HEK293T (cell line): ENCODE measurements around the gene MYO7B.

Experiments used
- ARNT ChIP-seq: fragments of 450-650 bp; IDR thresholded peaks from 2 replicates; pipeline ENCODE4 v1.6.1; 2017; ENCODE audit warnings: mild to moderate bottlenecking
- BHLHE40 ChIP-seq: fragments of 450-650 bp; IDR thresholded peaks from 2 replicates; pipeline ENCODE4 v1.6.1; 2016; ENCODE audit warnings: mild to moderate bottlenecking, moderate library complexity, borderline replicate concordance
- CTBP1 ChIP-seq: fragments of 450-650 bp; IDR thresholded peaks from 2 replicates; pipeline ENCODE4 v1.6.1; 2016; ENCODE audit warnings: borderline replicate concordance
- ELF4 ChIP-seq: fragments of 450-650 bp; IDR thresholded peaks from 2 replicates; pipeline ENCODE4 v1.6.1; 2017; ENCODE audit warnings: antibody characterized with exemption
- FOXA1 ChIP-seq: fragments of 450-650 bp; IDR thresholded peaks from 2 replicates; pipeline ENCODE4 v1.6.1; 2016; ENCODE audit warnings: mild to moderate bottlenecking
- FOXK2 ChIP-seq: fragments of 450-650 bp; IDR thresholded peaks from 2 replicates; pipeline ENCODE4 v1.6.1; 2016; ENCODE audit warnings: mild to moderate bottlenecking
- FOXM1 ChIP-seq: fragments of 450-650 bp; IDR thresholded peaks from 2 replicates; pipeline ENCODE4 v1.6.1; 2017; ENCODE audit warnings: mild to moderate bottlenecking, borderline replicate concordance
- HDGF ChIP-seq: fragments of 450-650 bp; IDR thresholded peaks from 2 replicates; pipeline ENCODE4 v1.6.1; 2017; ENCODE audit warnings: antibody characterized with exemption, borderline replicate concordance
- LEF1 ChIP-seq: fragments of 450-650 bp; IDR thresholded peaks from 2 replicates; pipeline ENCODE4 v1.6.1; 2017; ENCODE audit warnings: mild to moderate bottlenecking, borderline replicate concordance
- PKNOX1 ChIP-seq: fragments of 450-650 bp; IDR thresholded peaks from 2 replicates; pipeline ENCODE4 v1.6.1; 2016
- SP1 ChIP-seq: fragments of 450-650 bp; IDR thresholded peaks from 2 replicates; pipeline ENCODE4 v1.6.1; 2017
- SUZ12 ChIP-seq: fragments of 450-650 bp; IDR thresholded peaks from 2 replicates; pipeline ENCODE4 v1.6.1; 2016; ENCODE audit warnings: mild to moderate bottlenecking
- TARDBP ChIP-seq: fragments of 450-650 bp; IDR thresholded peaks from 2 replicates; pipeline ENCODE4 v1.6.1; 2016
- ZNF384 ChIP-seq: fragments of 450-650 bp; IDR thresholded peaks from 2 replicates; pipeline ENCODE4 v1.6.1; 2016

- no peak for TF ChIP-seq PKNOX1
- TF ChIP-seq TARDBP = no peak
- no peak for TF ChIP-seq FOXK2
- no peak for TF ChIP-seq SP1
- no peak for TF ChIP-seq FOXM1
- no peak for TF ChIP-seq BHLHE40
- no peak for TF ChIP-seq CTBP1
- TF ChIP-seq HDGF = no peak
- TF ChIP-seq FOXA1 = no peak
- no peak for TF ChIP-seq ZNF384
- TF ChIP-seq LEF1 = no peak
- no peak for TF ChIP-seq ARNT
- no peak for TF ChIP-seq SUZ12
- no peak for TF ChIP-seq ELF4
Observed at GRCh38 chr2:127573298-127573697, 37.8 kb downstream of the MYO7B start.
